ENCODE results near the gene PMVK. TPM values are rescaled to one million over a fixed set of nuclear protein-coding genes. Genes with fewer than 3 reads are reported as not detected.
A peak's percentile ranks its signal among the peaks of the same experiment; 100 is the strongest.

The PMVK gene
- total RNA-seq, 1 experiment from 2014 or later = 27.1 TPM

GRCh38 chr1:154969860-154970452, 33.4 kb upstream of the PMVK start:
- Histone ChIP-seq H3F3A (ENCODE audit: insufficient read depth, low read depth) (peaks cover 56% of the 10 kb centered on the region), H3K79me2 (ENCODE audit: low read depth) (peaks cover 42% of the 10 kb centered on the region), H3K4me1 (replicated peaks; ENCODE audit: insufficient read depth) (peaks cover 44% of the 10 kb centered on the region), H3K9me2 (ENCODE audit: insufficient read depth) (no peaks in the 10 kb centered on the region), H4K20me1 (ENCODE audit: insufficient read depth) (no peaks in the 10 kb centered on the region), H3K9me3 (ENCODE audit: insufficient read depth, low read depth) (no peaks in the 10 kb centered on the region), H3K27ac (peak overlapping the region; percentile 97; the same call in 1 of the 2 replicates), H3K4me2 (peak overlapping the region; percentile 93), H3K4me3 (peak overlapping the region; percentile 87), H3K36me3 (ENCODE audit: low read depth) (peaks cover 28% of the 10 kb centered on the region; the same call in 1 of the 2 replicates), H2AFZ (no peak overlapping the region), H3K27me3 (ENCODE audit: insufficient read depth, low read depth) (no peaks in the 10 kb centered on the region)
- no peak for DNase-seq
- no peak for TF ChIP-seq EZH2 (IDR thresholded peaks at IDR 0.05; ENCODE audit: low read depth)
- TF ChIP-seq CTCF (conservative IDR thresholded peaks at IDR 0.05) = no peak
- CTCF ChIA-PET = interaction anchor here (0.6 to 2.0 kb wide), 9 partner anchors 9 to 415 kb away, joined by 3 to 17 read pairs (median 4); partner anchors contain the start of genes ADAM15 and PYGO2
- intact Hi-C loops (cut with micrococcal nuclease; ENCODE audit: unreplicated experiment) = loop anchor here (2.0 to 5.0 kb wide), 3 partner anchors 47 to 352 kb away; partner anchors contain the start of genes RUSC1 and SLC50A1
- POLR2A ChIA-PET (ENCODE audit: unreplicated experiment) = interaction anchor here (0.5 to 1.7 kb wide), 12 partner anchors 9 to 633 kb away, joined by 3 to 18 read pairs (median 5); partner anchors contain the start of genes ADAM15, PYGO2 and ZBTB7B
- TSS peak; percentile 0 for BruUV-seq (replicated peaks)

GRCh38 chr1:154969246-154969645, 32.7 kb upstream of the PMVK start:
- Histone ChIP-seq H3K9me2 (ENCODE audit: insufficient read depth) (no peaks in the 10 kb centered on the region), H4K20me1 (ENCODE audit: insufficient read depth) (no peaks in the 10 kb centered on the region), H3K27ac (no peak overlapping the region), H3K9me3 (ENCODE audit: insufficient read depth, low read depth) (no peaks in the 10 kb centered on the region), H3F3A (ENCODE audit: insufficient read depth, low read depth) (peaks cover 62% of the 10 kb centered on the region), H2AFZ (no peak overlapping the region), H3K79me2 (ENCODE audit: low read depth) (peaks cover 41% of the 10 kb centered on the region), H3K4me3 (peak overlapping the region; percentile 87; the same call in 1 of the 2 replicates), H3K27me3 (ENCODE audit: insufficient read depth, low read depth) (no peaks in the 10 kb centered on the region), H3K4me1 (replicated peaks; ENCODE audit: insufficient read depth) (peaks cover 44% of the 10 kb centered on the region), H3K36me3 (ENCODE audit: low read depth) (peaks cover 33% of the 10 kb centered on the region; the same call in 1 of the 2 replicates), H3K4me2 (peak overlapping the region; percentile 93)
- intact Hi-C loops (cut with micrococcal nuclease; ENCODE audit: unreplicated experiment) = no loop called here
- CTCF ChIA-PET = interaction anchor here (0.5 kb wide), 1 partner anchor 616 kb away, joined by 4 read pairs; no protein-coding TSS in a partner anchor
- TF ChIP-seq EZH2 (IDR thresholded peaks at IDR 0.05; ENCODE audit: low read depth) (no peak), CTCF (conservative IDR thresholded peaks at IDR 0.05) (no peak)
- POLR2A ChIA-PET (ENCODE audit: unreplicated experiment) = interaction anchor here (0.7 kb wide), 1 partner anchor 26 kb away, joined by 8 read pairs; no protein-coding TSS in a partner anchor
- no TSS peak for BruUV-seq (replicated peaks)
- DNase-seq = no peak

- POLR2A ChIA-PET (ENCODE audit: unreplicated experiment) = no interaction called here
- Histone ChIP-seq H3K9me2 (ENCODE audit: insufficient read depth) (no peaks in the 10 kb centered on the region), H3K27ac (no peak overlapping the region), H3K27me3 (ENCODE audit: insufficient read depth, low read depth) (no peaks in the 10 kb centered on the region), H3K79me2 (ENCODE audit: low read depth) (peaks cover 41% of the 10 kb centered on the region), H3F3A (ENCODE audit: insufficient read depth, low read depth) (peaks cover 64% of the 10 kb centered on the region), H2AFZ (no peak overlapping the region), H4K20me1 (ENCODE audit: insufficient read depth) (no peaks in the 10 kb centered on the region), H3K4me2 (peak overlapping the region; percentile 93), H3K4me1 (replicated peaks; ENCODE audit: insufficient read depth) (peaks cover 44% of the 10 kb centered on the region), H3K36me3 (ENCODE audit: low read depth) (peaks cover 33% of the 10 kb centered on the region), H3K4me3 (peak overlapping the region; percentile 87; the same call in 1 of the 2 replicates), H3K9me3 (ENCODE audit: insufficient read depth, low read depth) (no peaks in the 10 kb centered on the region)
- CTCF ChIA-PET = interaction anchor here (0.5 kb wide), 1 partner anchor 617 kb away, joined by 4 read pairs; no protein-coding TSS in a partner anchor
- BruUV-seq (replicated peaks) = no TSS peak
- TF ChIP-seq CTCF (conservative IDR thresholded peaks at IDR 0.05) (no peak), EZH2 (IDR thresholded peaks at IDR 0.05; ENCODE audit: low read depth) (no peak)
- no peak for DNase-seq
- intact Hi-C loops (cut with micrococcal nuclease; ENCODE audit: unreplicated experiment) = no loop called here
These were observed 32.2 kb upstream of the PMVK start for GRCh38 chr1:154968731-154969130.

All from PC-9 (cell line).